NT2/D1 (cell line): ENCODE measurements around the gene KCNS1.

ENCODE experiments used
- DNase-seq: peaks from one replicate; pipeline ENCODE4 v3.0.0-alpha.2; 2011; ENCODE audit warnings: low read depth, low spot score
- H3K27me3 ChIP-seq: 2 replicates; pipeline ENCODE4 v1.6.0; 2011; ENCODE audit warnings: mild to moderate bottlenecking; ENCODE audit not compliant: insufficient read length, insufficient read depth
- H3K36me3 ChIP-seq: 2 replicates; pipeline ENCODE4 v1.6.1; 2011; ENCODE audit warnings: mild to moderate bottlenecking, low read length, mixed read lengths; ENCODE audit not compliant: insufficient read depth, insufficient read length
- H3K4me1 ChIP-seq: 2 replicates; pipeline ENCODE4 v1.5.1; 2011; ENCODE audit not compliant: insufficient read depth, insufficient read length
- H3K4me3 ChIP-seq: 2 replicates; pipeline ENCODE4 v1.5.1; 2011; ENCODE audit warnings: low read depth; ENCODE audit not compliant: insufficient read length
- H3K9ac ChIP-seq: 2 replicates; pipeline ENCODE4 v1.6.0; 2011; ENCODE audit warnings: low read depth; ENCODE audit not compliant: insufficient read length
- H3K9me3 ChIP-seq: 2 replicates; pipeline ENCODE4 v1.5.1; 2011; ENCODE audit warnings: mild to moderate bottlenecking, low read length; ENCODE audit not compliant: insufficient read depth
- SUZ12 ChIP-seq: IDR thresholded peaks from 2 replicates; pipeline ENCODE4 v1.6.1; 2011; ENCODE audit not compliant: insufficient read length, insufficient read depth; ENCODE audit errors: extremely low read depth
- YY1 ChIP-seq: IDR thresholded peaks from 2 replicates; pipeline ENCODE4 v1.6.1; 2011; ENCODE audit not compliant: insufficient read length, insufficient read depth
- ZNF274 ChIP-seq: IDR thresholded peaks from 2 replicates; pipeline ENCODE4 v1.6.1; 2011; ENCODE audit warnings: mild to moderate bottlenecking, low read depth, low read length

Gene KCNS1

GRCh38 chr20:45114465-45115385 lies 13.8 kb upstream of the KCNS1 start, which contains the start of gene WFDC5:
WFDC5 (minus strand) TSS chr20:45115174; CDS start chr20:45115083, 91 bp downstream.
- H3K27me3 ChIP-seq: no peaks in the 10 kb centered on the region
- TF ChIP-seq ZNF274: no peak
- TF ChIP-seq SUZ12: no peak
- no peak for TF ChIP-seq YY1
- H3K36me3 ChIP-seq: no peaks in the 10 kb centered on the region
- no peak for DNase-seq
- no peak within 1 kb of the TSS for H3K9ac ChIP-seq
- peaks cover 5% of the 10 kb centered on the region for H3K4me1 ChIP-seq
- H3K4me3 ChIP-seq: no peak within 1 kb of the TSS
- H3K9me3 ChIP-seq: no peaks in the 10 kb centered on the region

GRCh38 chr20:45113865-45114264 lies 12.9 kb upstream of the KCNS1 start:
- H3K27me3 ChIP-seq: no peaks in the 10 kb centered on the region
- TF ChIP-seq YY1 (no peak), SUZ12 (no peak), ZNF274 (no peak)
- H3K4me1 ChIP-seq: peaks cover 5% of the 10 kb centered on the region

GRCh38 chr20:45112754-45113153 lies 11.8 kb upstream of the KCNS1 start:
- H3K27me3 ChIP-seq: no peaks in the 10 kb centered on the region
- DNase-seq: no peak
- peaks cover 5% of the 10 kb centered on the region for H3K4me1 ChIP-seq

More at GRCh38 chr20:45113865-45114264, 12.9 kb upstream of the KCNS1 start:
- Histone ChIP-seq H3K9me3 (no peaks in the 10 kb centered on the region), H3K9ac (no peak overlapping the region), H3K4me3 (no peak overlapping the region), H3K36me3 (no peaks in the 10 kb centered on the region)
- no peak for DNase-seq

GRCh38 chr20:45111799-45112471 lies 11.0 kb upstream of the KCNS1 start:
- TF ChIP-seq ZNF274 (no peak), YY1 (no peak), SUZ12 (no peak)
- no peaks in the 10 kb centered on the region for H3K27me3 ChIP-seq

More at GRCh38 chr20:45112754-45113153, 11.8 kb upstream of the KCNS1 start:
- no peak overlapping the region for H3K4me3 ChIP-seq
- no peaks in the 10 kb centered on the region for H3K9me3 ChIP-seq
- H3K9ac ChIP-seq: no peak overlapping the region
- TF ChIP-seq YY1 (no peak), ZNF274 (no peak), SUZ12 (no peak)
- no peaks in the 10 kb centered on the region for H3K36me3 ChIP-seq

DNA sequence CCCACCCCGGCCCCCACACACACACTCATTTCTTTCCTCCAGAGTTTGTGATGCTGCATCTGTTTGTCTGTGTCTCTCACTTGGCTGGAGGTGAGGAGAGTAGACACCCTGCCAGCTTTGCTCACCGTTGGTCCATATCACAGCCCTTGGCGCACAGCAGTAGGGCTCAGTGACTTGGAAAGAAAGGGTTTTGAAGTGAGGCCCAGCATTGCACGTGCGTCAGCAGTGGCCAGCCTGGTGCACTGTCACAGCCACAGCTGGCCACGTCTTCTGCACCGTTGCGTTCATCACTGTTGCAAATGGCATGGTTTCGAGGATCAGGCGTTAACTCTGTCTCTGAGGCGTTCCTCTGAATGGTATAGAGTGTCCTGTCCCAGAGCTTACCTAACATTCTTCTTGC lies 10.4 kb upstream of the KCNS1 start:
- no peak for TF ChIP-seq ZNF274
- TF ChIP-seq YY1: no peak
- TF ChIP-seq SUZ12: no peak
- Histone ChIP-seq H3K4me1 (peaks cover 5% of the 10 kb centered on the region), H3K36me3 (no peaks in the 10 kb centered on the region), H3K9ac (no peak overlapping the region), H3K4me3 (no peak overlapping the region), H3K9me3 (no peaks in the 10 kb centered on the region), H3K27me3 (no peaks in the 10 kb centered on the region)
- no peak for DNase-seq

More at GRCh38 chr20:45111799-45112471, 11.0 kb upstream of the KCNS1 start:
- no peak for DNase-seq
- Histone ChIP-seq H3K9me3 (no peaks in the 10 kb centered on the region), H3K9ac (no peak overlapping the region), H3K36me3 (no peaks in the 10 kb centered on the region), H3K4me1 (peaks cover 5% of the 10 kb centered on the region), H3K4me3 (no peak overlapping the region)

DNA sequence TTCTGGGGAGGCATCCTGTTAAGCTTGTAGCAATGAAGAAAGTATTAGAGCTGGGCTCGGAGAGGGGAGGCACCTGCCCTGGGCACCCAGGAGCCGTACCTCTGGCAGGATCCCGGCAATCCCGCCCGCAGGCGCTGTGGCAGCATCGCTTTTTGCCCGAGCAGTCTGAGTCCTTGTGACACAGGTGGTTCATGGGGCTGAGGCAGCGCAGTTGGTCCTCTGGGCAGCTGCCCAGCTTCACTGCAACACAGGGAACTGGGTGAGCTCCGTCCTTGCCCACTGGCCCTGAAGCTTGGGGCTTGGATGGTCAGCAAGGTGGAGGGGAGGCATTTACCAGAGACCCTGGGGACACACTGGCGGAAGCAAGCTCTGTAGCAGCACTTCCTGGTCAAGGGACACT lies 9.4 kb upstream of the KCNS1 start:
- H3K27me3 ChIP-seq: no peaks in the 10 kb centered on the region
- TF ChIP-seq ZNF274 (no peak), YY1 (no peak), SUZ12 (no peak)
- no peak for DNase-seq
- H3K4me1 ChIP-seq: peaks cover 4% of the 10 kb centered on the region
- H3K9ac ChIP-seq: no peak overlapping the region
- H3K9me3 ChIP-seq: no peaks in the 10 kb centered on the region
- H3K4me3 ChIP-seq: no peak overlapping the region
- no peaks in the 10 kb centered on the region for H3K36me3 ChIP-seq

DNA sequence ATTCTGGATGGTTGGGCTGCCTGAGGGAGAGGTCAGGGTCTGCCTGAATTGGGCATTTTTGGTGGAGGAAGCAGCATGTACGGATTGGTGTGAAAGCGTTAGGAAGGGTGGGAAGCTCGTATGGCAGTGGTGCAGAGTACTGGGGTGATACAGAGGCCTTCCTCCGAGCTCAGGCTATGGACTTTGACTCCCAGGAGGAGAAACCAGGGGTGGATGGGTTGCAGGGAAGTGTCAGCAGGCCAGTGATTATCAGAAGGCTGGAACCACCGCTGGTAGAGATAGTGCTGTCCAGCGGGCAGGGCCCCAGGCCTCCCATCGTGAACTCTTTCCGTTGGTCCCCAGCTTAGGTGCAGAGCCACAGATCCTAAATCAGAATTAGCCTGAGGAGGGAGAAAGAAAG lies 8.7 kb upstream of the KCNS1 start:
- H3K36me3 ChIP-seq: no peaks in the 10 kb centered on the region
- H3K4me1 ChIP-seq: no peaks in the 10 kb centered on the region
- H3K4me3 ChIP-seq: no peak overlapping the region
- no peaks in the 10 kb centered on the region for H3K9me3 ChIP-seq
- H3K9ac ChIP-seq: no peak overlapping the region
- TF ChIP-seq ZNF274 (no peak), SUZ12 (no peak), YY1 (no peak)
- no peaks in the 10 kb centered on the region for H3K27me3 ChIP-seq
- no peak for DNase-seq
